OCI-M2 (cell line): Measurements from ENCODE around the gene GPR37L1.
"Not testable (repeated sequence)": the region's sequence is repeated elsewhere in the genome, so short reads cannot be mapped to it uniquely, and the experiment has no call there.

Experiments used
- DNase-seq: peaks from one replicate; lab custom pipeline; 2025; ENCODE audit not compliant: unreplicated experiment; lab: John Stamatoyannopoulos, UW

GPR37L1 gene

DNA sequence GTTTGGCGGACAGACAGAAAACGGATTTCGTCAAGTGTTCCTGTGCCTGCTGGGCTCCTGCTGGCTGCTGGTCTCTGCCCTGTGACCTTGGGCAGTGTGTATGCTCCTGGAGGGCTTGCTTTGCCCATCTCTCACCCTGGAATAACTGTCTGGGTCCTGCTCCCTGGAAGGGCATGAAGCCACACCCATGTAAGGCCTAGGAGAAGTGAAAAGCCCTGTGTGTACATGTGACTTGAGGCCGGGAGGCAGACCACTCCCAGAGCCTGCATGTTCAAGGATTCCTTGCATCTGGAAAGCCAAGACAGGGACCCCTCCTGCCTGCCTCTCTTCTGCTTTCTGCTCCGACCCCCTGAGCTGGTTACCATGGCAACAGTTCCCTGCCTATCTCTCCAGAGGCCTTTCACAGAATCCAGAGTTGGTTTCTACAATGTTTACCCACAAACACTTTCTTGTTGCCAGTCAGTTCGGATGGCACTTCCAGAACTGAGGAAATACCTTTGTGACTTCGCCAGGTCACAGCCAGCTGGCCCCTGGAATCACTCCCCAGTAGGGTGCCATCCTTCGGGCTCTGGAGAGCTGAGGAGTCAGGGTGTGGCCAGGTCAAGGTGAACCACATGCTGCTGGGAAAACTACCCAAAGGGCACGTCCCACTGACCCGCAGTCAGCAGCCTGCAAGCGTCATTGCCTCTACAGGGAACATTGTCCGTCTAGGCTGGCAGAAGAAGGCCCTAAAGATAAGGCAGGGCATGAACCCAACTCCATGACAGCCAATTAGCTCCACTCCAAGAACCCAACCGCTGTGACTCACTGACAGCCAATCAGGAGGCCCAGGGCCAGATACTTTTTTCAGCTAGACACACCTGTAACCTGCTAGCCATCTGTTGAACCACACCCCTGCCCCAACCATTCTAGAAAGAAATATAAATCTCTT, 14.7 kb upstream of the GPR37L1 start:
- no peak for DNase-seq

- no peak for DNase-seq
Observed at GRCh38 chr1:202110977-202111376, 11.7 kb upstream of the GPR37L1 start.

- not testable (repeated sequence) for DNase-seq
Observed at GRCh38 chr1:202111589-202111988, 11.1 kb upstream of the GPR37L1 start.

DNA sequence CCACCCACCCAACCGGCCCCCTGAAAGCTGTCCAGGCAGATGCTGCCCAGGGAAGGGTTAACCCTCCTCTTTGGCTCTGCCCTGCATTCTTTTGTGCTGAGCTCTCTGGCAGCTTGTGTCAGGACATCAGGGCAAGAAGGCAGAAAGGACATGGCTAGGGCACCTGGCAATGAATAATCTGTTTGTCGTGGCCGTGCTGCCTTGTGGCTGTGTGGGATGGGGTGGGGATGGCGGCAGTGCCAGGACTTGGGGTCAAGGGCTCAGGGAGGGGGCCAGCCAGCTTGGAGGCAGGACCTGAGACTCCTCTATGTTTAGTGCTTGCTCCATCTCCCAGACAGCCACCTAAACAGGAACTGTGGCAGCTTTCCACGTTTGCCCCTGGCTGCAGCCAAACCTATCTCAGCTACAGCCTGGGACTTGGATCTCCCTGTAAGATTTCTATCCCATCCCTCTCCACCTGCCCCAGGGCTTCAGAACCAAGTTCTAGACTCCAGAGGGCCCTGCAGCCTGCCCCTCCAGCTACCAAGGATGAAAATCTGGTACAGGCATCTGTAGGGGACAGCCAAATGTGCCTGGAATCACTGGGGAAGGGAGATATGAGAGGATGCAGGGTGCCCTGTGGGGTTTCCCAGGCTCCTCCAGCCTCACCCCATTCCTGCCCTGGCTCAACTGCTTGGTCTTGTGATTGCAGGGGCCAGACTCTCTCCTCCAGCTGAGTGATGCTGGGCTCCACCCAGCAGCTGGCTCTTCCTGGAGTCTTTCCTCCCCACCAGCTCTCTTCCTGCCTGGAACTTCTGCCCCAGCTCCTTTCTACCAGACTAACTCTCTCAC, 9.6 kb upstream of the GPR37L1 start:
- no peak for DNase-seq

DNA sequence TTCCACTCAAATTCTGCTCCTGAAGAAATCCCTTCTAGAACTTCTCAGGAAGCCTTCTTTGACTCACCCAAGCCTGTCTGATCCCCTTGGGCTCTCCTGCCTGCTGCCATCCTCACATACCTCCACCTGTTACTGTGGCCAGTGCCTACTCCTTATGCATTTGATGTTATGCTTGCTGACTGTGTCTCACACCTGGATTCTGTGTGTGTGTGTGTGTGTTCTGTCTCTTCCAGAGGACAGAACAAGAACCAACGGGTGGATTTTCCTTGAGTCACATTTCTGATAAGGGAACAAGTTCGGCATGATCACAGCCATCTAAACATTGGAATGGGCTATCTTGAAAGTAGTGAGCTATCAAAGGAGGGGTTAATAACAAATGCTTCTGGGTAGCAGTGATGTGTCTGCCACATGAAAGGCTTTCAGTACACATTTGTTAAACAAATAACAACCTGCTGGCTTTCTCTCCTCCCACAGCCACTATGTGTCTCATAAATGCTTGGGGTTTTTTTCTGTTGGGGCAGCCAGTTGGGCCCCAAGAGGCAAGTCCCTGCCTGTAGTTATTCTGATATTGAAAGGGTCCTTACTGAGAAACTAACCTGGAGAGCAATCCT, 8.9 kb upstream of the GPR37L1 start:
- no peak for DNase-seq

- DNase-seq = no peak
Observed at GRCh38 chr1:202116287-202116686, 6.4 kb upstream of the GPR37L1 start.

- DNase-seq = no peak
Observed at GRCh38 chr1:202117898-202118371, 4.8 kb upstream of the GPR37L1 start.

- DNase-seq = no peak
Observed at GRCh38 chr1:202121006-202121405, 1.7 kb upstream of the GPR37L1 start.

DNA sequence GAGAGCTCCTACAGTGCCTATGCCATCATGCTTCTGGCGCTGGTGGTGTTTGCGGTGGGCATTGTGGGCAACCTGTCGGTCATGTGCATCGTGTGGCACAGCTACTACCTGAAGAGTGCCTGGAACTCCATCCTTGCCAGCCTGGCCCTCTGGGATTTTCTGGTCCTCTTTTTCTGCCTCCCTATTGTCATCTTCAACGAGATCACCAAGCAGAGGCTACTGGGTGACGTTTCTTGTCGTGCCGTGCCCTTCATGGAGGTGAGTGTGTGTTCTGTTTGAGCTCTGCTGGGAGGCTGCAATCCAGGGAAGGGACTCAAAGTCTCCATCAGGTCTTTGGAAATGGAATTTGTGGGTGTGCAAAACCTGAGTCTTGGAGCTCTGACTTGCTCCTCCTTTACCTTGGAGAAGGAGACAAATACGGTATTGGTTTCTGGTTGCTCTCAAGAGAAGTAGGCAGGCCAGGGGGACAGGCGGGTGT, 658 bp downstream of the GPR37L1 start:
- DNase-seq = no peak

DNA sequence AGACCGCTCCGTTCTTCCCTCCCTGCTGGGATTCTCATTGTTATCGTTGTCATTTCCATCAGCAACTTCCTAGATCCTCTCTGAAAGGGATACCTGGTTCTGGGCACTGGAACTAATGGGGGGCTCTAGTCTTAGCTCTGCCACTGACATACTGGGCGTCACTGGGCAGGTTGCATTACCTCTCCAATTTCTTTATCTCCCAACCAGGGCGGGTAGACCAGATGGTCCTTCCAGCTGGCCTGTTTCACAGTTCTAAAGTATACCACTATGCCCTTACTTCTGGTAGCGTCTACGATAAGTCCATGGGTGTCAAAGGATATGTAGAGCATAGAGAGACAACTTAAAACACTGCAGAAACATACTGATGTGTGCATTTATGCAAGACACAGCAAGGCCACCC, 1.4 kb downstream of the GPR37L1 start:
- no peak for DNase-seq

GRCh38 chr1:202125611-202126010, 2.9 kb downstream of the GPR37L1 start:
- no peak for DNase-seq

DNA sequence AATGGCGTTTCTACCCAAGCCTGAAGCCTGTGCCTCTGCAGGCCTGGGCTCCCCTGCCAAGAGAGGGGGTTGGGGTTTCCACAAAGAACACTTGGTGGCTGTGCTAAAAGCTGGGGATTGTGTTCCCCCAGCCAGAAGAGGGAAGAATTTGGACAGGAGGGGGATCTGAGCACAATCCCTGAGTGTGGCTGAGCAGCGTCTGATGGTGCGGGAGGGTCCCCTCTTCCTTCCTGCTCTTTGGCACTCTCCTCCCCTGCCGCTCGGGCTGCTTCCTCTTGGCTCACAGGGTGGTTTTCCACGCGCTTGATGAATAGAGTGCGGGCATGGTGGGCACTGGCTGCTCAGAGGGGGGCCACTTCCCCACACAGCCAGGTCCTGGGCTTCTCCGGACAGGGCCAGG, 3.7 kb downstream of the GPR37L1 start:
- no peak for DNase-seq

GRCh38 chr1:202127061-202127460, 4.3 kb downstream of the GPR37L1 start:
- no peak for DNase-seq

- no peak for DNase-seq
Observed at GRCh38 chr1:202127836-202128622, 5.3 kb downstream of the GPR37L1 start.

DNA sequence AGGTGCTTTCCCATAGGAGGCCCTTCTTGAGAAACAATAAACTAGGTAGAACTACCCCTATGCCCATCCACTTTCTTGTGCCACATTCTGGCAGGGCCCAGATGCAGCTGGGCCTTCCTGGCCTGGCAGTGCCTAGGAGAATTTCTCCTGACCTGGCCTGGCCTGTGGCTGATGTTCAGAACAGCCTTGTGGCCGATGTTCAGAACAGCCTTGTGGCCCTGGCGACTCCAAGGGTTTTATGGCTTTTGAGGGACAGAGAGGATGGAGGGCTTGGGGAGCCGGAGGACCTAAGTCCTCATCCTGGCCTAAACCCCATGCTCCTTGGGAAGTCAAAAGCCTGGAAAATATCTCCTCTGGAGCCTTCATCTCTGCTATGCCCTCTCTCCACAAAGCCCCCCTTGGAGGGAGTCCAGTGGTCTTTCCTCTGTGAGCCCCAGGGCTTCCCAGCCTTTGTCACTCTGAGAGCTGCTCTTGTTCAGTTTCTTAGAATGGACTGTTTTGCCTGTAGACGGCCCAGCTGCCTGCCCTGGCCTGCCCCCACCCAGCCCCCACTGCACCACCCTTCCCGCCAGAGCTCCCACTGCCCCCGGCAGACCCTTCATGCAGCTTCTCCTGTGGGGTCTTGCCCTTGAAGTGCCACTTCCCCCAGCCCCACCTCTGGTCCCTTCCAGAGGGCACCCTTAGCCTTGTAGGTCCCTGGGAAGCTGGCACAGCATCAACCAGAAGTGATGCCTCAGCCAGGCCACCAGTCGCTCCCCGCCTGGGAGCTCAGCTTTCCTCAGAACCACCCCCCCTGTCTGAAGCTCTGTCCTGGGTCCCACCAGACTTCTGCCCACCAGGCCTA, 7.0 kb downstream of the GPR37L1 start:
- no peak for DNase-seq

DNA sequence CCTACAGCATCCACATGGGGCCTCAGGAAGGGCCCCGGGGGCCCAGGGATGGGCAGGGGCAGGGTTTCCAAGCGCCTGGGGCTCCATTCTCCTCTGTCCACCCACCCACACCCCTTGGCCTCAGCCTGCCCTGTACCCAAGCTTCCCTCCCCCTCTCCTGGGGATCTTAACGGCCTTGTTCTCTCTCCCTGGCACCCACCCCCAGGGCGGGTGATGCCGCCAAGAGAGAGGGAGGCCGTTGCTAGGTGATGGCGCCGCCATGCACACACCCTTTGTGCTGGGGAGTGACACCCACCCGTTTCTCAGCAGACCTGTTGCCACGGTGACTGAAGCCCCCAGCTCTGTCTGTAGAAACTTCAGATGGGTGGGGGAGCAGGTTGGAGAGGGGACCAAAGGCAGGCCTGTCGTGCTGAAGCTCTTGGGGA, 7.6 kb downstream of the GPR37L1 start:
- no peak for DNase-seq

DNA sequence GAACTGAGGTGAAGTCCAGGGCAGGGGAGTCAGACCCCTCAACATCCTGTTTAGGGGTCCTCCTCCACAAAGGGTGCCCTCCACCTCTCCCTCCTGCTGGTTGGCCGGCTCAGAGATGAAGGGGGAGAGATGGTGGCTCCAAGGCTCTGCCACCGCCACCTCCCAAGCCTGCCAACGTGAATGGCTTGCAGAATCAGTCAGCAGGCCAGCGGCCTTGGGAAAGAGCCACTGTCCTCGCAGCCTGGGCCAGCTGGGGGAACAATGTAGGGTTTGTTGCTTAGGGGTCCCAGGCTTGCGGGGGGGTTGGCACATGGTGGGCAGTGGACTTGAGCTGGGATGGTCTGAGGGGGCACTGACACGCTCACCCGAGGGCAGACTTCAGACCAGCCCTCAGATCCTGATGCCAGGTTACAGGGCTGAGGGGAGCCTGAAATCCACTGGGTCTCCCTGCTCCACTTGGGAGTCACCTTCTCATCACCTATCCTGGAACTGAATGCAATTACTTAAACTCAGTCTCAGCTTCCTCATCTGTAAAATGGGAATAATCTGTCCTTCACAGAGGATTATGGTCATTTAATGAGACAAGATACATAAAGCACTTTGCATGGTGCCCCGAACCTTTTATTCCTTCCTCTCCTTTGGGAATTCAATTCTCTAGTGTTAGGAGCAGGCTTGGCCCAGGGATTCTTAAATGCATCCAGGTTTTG, 8.3 kb downstream of the GPR37L1 start:
- DNase-seq = no peak

- DNase-seq = no peak
Observed at GRCh38 chr1:202131956-202132821, 9.5 kb downstream of the GPR37L1 start.
